GM18526 (cell line): ENCODE measurements around the gene NPB.

Experiments
- POLR2A ChIP-seq: IDR thresholded peaks from 3 replicates; pipeline ENCODE4 v1.6.1; 2011; ENCODE audit not compliant: insufficient read length; ENCODE audit errors: extremely low read depth

NPB gene

DNA sequence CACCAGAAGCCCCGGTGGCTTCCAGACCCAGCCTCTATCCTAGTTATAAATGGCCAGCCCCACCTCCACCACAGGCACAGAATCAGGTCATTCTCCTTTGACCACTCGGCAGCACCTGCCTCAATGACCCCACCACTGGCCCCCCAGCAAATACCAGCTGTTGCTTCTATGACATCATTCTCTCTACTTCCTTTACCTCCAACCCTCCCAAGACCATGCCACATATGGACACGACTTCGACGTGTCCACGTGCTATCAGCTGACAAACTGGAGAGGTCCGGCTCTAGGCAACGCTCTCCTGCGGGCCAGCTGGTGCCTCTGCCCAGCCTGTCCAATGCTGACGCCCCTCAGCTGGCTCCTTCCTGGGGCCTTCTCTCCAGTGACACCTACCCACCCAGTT, 16.6 kb upstream of the NPB start:
- no peak for TF ChIP-seq POLR2A

DNA sequence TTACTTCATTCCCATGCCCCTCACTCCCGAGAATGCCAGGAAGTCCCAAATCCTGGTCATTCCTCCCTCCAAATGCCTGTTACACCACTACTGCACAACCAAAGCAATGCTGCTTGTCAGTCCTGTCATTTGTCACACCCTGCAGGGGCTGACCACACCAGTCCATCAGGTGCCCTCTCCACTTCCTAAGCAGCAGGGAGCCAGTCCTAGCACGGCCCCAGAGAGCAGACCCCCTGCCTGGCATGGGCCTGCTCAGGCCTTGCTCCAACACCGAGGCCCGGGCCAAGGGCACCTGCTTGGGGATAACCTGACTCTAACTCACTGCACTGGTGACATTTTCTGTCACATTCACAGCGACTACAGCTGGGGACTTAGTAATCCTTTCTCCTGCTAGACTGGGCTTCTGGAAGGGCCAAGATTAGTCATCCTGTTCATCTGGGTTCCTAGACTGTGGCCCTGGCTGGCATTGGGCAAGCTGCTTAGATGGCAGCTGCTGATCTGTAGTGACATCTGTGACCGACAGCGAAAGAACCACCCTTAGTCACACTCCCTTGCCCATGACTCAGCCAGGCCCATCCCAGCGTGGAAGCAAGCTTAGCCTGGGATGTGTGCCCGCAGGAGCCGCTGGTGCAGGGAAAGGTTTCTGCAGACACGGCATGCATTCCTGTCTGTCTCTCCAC, 16.0 kb upstream of the NPB start:
- TF ChIP-seq POLR2A = no peak

- no peak for TF ChIP-seq POLR2A
Measured at GRCh38 chr17:81888105-81888987, 13.7 kb upstream of the NPB start.

- TF ChIP-seq POLR2A = no peak
Measured at GRCh38 chr17:81888988-81889595, 12.9 kb upstream of the NPB start.

DNA sequence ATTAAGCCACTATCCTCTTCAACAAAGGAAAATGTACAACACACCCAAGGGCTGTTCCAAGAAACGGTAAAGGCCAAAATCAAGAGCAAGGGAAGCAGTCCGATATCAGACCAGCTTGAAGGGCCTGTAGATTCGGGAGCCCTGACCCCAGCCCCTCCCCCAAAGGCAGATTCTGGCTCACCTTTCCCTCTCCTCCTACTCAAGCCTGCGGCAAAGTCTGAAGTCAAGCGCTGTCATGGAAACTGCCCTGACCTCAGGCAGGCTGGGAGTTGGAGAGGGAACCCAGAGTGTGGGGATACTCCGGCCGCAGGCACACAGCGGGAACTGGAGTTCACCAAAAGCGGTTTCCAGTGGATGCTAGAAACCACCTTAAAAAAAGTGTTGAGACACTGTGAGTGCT, 12.4 kb upstream of the NPB start:
- TF ChIP-seq POLR2A = no peak

- TF ChIP-seq POLR2A = no peak
Measured at GRCh38 chr17:81890447-81891302, 11.4 kb upstream of the NPB start.

DNA sequence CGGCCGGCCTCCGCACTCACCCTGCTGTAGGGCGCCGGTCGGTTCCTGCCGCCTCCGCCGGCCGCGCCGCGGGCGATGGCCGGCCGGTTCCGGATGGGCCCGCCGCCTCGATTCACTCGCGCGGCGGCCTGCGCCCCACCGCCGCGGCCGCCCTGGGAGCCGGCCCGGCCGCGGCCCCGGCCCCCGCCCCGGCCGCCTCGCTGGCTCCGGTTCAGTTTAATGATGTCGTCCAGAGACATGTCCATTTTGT, 10.8 kb upstream of the NPB start:
- TF ChIP-seq POLR2A = no peak

DNA sequence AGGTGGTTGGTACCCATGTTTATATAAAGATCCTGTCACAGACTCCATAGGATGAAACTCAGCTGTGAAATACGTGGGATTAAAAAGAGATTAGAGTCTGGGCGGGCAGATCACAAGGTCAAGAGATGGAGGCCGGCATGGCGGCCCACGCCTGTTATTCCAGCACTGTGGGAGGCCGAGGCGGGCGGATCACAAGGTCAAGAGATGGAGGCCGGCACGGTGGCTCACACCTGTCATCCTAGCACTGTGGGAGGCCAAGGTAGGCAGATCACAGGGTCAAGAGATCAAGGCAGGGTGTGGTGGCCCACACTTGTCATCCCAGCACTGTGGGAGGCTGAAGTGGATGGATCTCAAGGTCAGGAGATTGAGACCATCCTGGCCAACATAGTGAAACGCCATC, 6.6 kb upstream of the NPB start:
- TF ChIP-seq POLR2A = no peak

- no peak for TF ChIP-seq POLR2A
Measured at GRCh38 chr17:81898029-81898866, 3.8 kb upstream of the NPB start.

GRCh38 chr17:81898885-81899284, 3.2 kb upstream of the NPB start:
- no peak for TF ChIP-seq POLR2A

DNA sequence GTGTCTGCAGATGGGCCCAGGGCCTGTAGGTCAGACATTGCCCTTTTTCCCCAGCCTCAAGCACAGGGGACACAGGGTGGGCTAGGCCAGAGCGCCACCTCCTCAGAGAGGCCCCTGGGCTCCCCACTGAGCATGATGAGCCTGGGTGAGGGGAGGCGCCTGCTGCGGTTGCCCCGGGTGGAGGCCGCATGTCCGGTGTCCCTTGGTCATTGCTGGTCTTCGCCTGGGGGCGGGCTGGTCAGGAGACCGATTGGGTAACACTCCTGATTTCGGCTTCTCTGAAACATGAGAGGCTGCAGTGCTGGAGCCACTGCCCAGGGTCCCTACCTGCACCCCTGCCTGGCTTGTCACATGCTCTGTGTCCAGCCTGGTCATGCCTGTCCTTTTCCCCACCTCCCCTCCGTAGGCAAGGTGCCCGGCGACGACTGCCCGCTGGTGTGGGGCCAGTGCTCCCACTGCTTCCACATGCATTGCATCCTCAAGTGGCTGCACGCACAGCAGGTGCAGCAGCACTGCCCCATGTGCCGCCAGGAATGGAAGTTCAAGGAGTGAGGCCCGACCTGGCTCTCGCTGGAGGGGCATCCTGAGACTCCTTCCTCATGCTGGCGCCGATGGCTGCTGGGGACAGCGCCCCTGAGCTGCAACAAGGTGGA, 2.4 kb upstream of the NPB start:
- TF ChIP-seq POLR2A = no peak

GRCh38 chr17:81900181-81900820, 1.7 kb upstream of the NPB start:
- TF ChIP-seq POLR2A = no peak

DNA sequence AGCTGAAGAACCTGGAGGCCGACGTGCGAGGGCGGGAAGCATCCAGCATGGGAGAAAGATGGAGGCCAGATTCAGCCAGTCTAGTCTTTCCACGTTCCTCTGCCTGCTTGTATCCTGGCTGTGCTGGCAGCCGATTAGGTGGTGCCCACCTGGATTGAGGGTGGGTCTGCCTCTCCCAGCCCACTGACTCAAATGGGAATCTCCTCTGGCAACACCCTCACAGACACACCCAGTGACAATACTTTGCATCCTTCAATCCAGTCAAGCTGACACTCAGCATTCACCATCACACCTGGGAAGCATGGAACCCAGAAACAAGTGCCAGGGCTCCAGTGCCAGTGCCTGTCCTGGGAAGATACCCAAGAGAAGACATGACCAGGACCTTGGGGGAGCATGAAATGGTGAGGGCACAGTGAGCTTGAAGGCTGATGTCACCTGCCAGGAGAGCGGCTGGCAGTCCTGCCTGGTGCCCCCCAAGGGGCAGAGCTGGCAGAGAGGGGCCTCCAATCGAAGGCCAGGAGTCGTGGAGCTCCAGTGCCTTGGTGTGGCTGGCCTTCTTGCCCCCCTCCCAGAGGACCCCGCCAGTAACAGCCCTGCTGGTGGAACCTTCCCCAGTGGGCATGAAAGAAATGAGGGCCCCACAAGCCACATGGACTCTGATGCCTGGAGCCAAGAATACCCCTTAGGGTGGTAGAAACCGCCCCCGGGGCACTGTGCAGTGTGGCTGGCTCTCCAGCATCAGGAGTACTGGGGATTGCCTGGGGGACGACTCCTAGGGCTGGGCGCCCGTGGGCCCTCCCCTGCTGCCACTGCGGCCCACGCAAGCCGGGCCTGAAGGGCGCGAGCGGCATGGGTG, 643 bp upstream of the NPB start:
- TF ChIP-seq POLR2A = no peak
